Endodermal cell (in vitro differentiated cells): ENCODE results near the gene STK17B. TPM values are rescaled to one million over a fixed set of nuclear protein-coding genes. Genes with fewer than 3 reads are reported as not detected.

Source experiments
- DNase-seq: peaks from one replicate; pipeline ENCODE4 v3.0.0-alpha.2; 2017
- H3K27ac ChIP-seq: 2 replicates; pipeline ENCODE4 v1.5.1; 2013; ENCODE audit warnings: mild to moderate bottlenecking, low read depth, low read length, moderate library complexity
- H3K27me3 ChIP-seq: 2 replicates; pipeline ENCODE4 v1.6.1; 2013; ENCODE audit warnings: mild to moderate bottlenecking, low read length, moderate library complexity; ENCODE audit not compliant: insufficient read depth, control insufficient read depth, poor library complexity, severe bottlenecking
- H3K36me3 ChIP-seq: 2 replicates; pipeline ENCODE4 v1.7.0; 2013; ENCODE audit warnings: mild to moderate bottlenecking, low read length, moderate library complexity; ENCODE audit not compliant: control insufficient read depth, insufficient read depth
- H3K4me1 ChIP-seq: one replicate; pipeline ENCODE4 v1.7.0; 2013; ENCODE audit warnings: low read length; ENCODE audit not compliant: control insufficient read depth, insufficient read depth
- H3K4me3 ChIP-seq: 2 replicates; pipeline ENCODE4 v1.5.1; 2013; ENCODE audit warnings: mild to moderate bottlenecking, low read length, moderate library complexity
- H3K9ac ChIP-seq: 2 replicates; pipeline ENCODE4 v1.6.1; 2013; ENCODE audit warnings: mild to moderate bottlenecking, low read length, moderate library complexity; ENCODE audit not compliant: poor library complexity, severe bottlenecking; ENCODE audit errors: extremely low read depth
- H3K9me3 ChIP-seq: 2 replicates; pipeline ENCODE4 v1.6.1; 2013; ENCODE audit warnings: mild to moderate bottlenecking, low read length, moderate library complexity; ENCODE audit not compliant: control insufficient read depth
- H3K27ac Mint-ChIP-seq: 2 replicates; pipeline ENCODE4 v1.8.0; 2020; ENCODE audit warnings: mixed read lengths
- H3K27me3 Mint-ChIP-seq: 2 replicates; pipeline ENCODE4 v1.8.0; 2021; ENCODE audit warnings: mild to moderate bottlenecking, mixed read lengths; ENCODE audit not compliant: insufficient read depth
- H3K36me3 Mint-ChIP-seq: 2 replicates; pipeline ENCODE4 v1.8.0; 2020; ENCODE audit warnings: low read depth, mixed read lengths
- H3K4me1 Mint-ChIP-seq: 2 replicates; pipeline ENCODE4 v1.8.0; 2020; ENCODE audit warnings: mixed read lengths
- H3K4me3 Mint-ChIP-seq: 2 replicates; pipeline ENCODE4 v1.8.0; 2020; ENCODE audit warnings: mild to moderate bottlenecking, moderate library complexity, mixed read lengths
- H3K9me3 Mint-ChIP-seq: 2 replicates; pipeline ENCODE4 v1.8.0; 2020; ENCODE audit warnings: mild to moderate bottlenecking, mixed read lengths
- CTCF ChIP-seq: fragments of 200-600 bp; sonication (generic); conservative IDR thresholded peaks from 2 replicates; pipeline ENCODE4 v1.5.0; 2021; ENCODE audit warnings: antibody characterized with exemption, mild to moderate bottlenecking
- WGBS, 2 experiments: methylation state at CpG; one replicate each; pipeline versions ENCODE4 v1.1.5 to v1.1.7; 2013; ENCODE audit warnings: missing lambda C conversion rate in 2 of 2, mixed read lengths in 1 of 2; ENCODE audit not compliant: insufficient coverage in 1 of 2, insufficient read length in 1 of 2; 5-methylcytosine and 5-hydroxymethylcytosine counted together
- total RNA-seq, 2 donors: library from RNA; stranded (reverse); fragmentation: NEBNext Ultra II Directional in 1 of 2; extraction: Animal tissue kit (Norgen Biotek cat#: 25700) in 1 of 2; gene quantifications; 2 replicates in 1 of 2; 3 replicates in 1 of 2; pipeline ENCODE4 v1.2.1, GENCODE V29; 2021

The STK17B gene
- total RNA-seq, 2 donors from 2014 or later: 6.2 to 10.8 TPM

- TF ChIP-seq CTCF: no peak
- whole genome bisulfite sequencing, 2 experiments: 47 to 100% methylated on average over 1 to 2 of the region's 2 CpGs
- no peak for DNase-seq
- no peak overlapping the region for H3K27ac Mint-ChIP-seq
- peaks cover 2% of the 10 kb centered on the region for H3K9me3 Mint-ChIP-seq
- no peaks in the 10 kb centered on the region for H3K27me3 ChIP-seq
- no peaks in the 10 kb centered on the region for H3K4me1 ChIP-seq
- peaks cover 18% of the 10 kb centered on the region for H3K36me3 Mint-ChIP-seq
- H3K4me3 ChIP-seq: no peak overlapping the region
- H3K4me3 Mint-ChIP-seq: no peak overlapping the region
- no peaks in the 10 kb centered on the region for H3K27me3 Mint-ChIP-seq
- no peaks in the 10 kb centered on the region for H3K4me1 Mint-ChIP-seq
- no peak overlapping the region for H3K9ac ChIP-seq
- H3K9me3 ChIP-seq: no peaks in the 10 kb centered on the region
- H3K27ac ChIP-seq: no peak overlapping the region
- H3K36me3 ChIP-seq: no peaks in the 10 kb centered on the region
Observed at GRCh38 chr2:196155575-196155974, 15.8 kb downstream of the STK17B start.

- no peaks in the 10 kb centered on the region for H3K27me3 ChIP-seq
- H3K27me3 Mint-ChIP-seq: no peaks in the 10 kb centered on the region
- 90 to 99% methylated on average over 2 of the region's 2 CpGs for WGBS, 2 experiments
- no peak for DNase-seq
- H3K9me3 Mint-ChIP-seq: peaks cover 2% of the 10 kb centered on the region
- H3K36me3 ChIP-seq: no peaks in the 10 kb centered on the region
- no peaks in the 10 kb centered on the region for H3K4me1 ChIP-seq
- no peaks in the 10 kb centered on the region for H3K9me3 ChIP-seq
- no peak overlapping the region for H3K4me3 Mint-ChIP-seq
- H3K4me3 ChIP-seq: no peak overlapping the region
- peaks cover 18% of the 10 kb centered on the region for H3K36me3 Mint-ChIP-seq
- H3K27ac ChIP-seq: no peak overlapping the region
- H3K4me1 Mint-ChIP-seq: no peaks in the 10 kb centered on the region
- H3K9ac ChIP-seq: no peak overlapping the region
- no peak overlapping the region for H3K27ac Mint-ChIP-seq
- no peak for TF ChIP-seq CTCF
Observed at GRCh38 chr2:196153480-196153879, 17.9 kb downstream of the STK17B start.

- Histone ChIP-seq H3K36me3 (no peaks in the 10 kb centered on the region), H3K27me3 (no peaks in the 10 kb centered on the region), H3K9me3 (no peaks in the 10 kb centered on the region), H3K4me1 (no peaks in the 10 kb centered on the region), H3K9ac (no peak overlapping the region), H3K4me3 (no peak overlapping the region), H3K27ac (no peak overlapping the region)
- WGBS, 2 experiments: 76 to 80% methylated on average over 1 to 3 of the region's 3 CpGs
- Mint-ChIP-seq H3K27ac (no peak overlapping the region), H3K4me3 (no peak overlapping the region), H3K9me3 (peaks cover 2% of the 10 kb centered on the region), H3K27me3 (no peaks in the 10 kb centered on the region), H3K4me1 (no peaks in the 10 kb centered on the region), H3K36me3 (peaks cover 18% of the 10 kb centered on the region)
- DNase-seq: no peak
- TF ChIP-seq CTCF: no peak
Observed at GRCh38 chr2:196149948-196150347, 21.4 kb downstream of the STK17B start.
